ENCODE results near the gene AXIN1.

GRCh38 chr16:266258-267164 is 86.0 kb downstream of the AXIN1 start:
- TF ChIP-seq POLR2A (IDR thresholded peaks at IDR 0.05) (no peak), CTCF (IDR thresholded peaks at IDR 0.05) (no peak)
